Esophagus mucosa (tissue), 1 donor: ENCODE results near the gene CKAP2L. TPM values are rescaled to one million over a fixed set of nuclear protein-coding genes. Genes with fewer than 3 reads are reported as not detected.

Experiments used
- ATAC-seq: fragments of 200-7000 bp; cut with Tn5 transposase; one replicate; pipeline ENCODE4 v1.9.1; 2020
- total RNA-seq: library from RNA; stranded (reverse); gene quantifications from one replicate; pipeline ENCODE4 v1.2.4, GENCODE V29; 2023
- donor health status: DM: yes; HTN: yes; CAD: no.

CKAP2L gene
- total RNA-seq, 1 donor from 2014 or later, result 14.0 TPM

DNA sequence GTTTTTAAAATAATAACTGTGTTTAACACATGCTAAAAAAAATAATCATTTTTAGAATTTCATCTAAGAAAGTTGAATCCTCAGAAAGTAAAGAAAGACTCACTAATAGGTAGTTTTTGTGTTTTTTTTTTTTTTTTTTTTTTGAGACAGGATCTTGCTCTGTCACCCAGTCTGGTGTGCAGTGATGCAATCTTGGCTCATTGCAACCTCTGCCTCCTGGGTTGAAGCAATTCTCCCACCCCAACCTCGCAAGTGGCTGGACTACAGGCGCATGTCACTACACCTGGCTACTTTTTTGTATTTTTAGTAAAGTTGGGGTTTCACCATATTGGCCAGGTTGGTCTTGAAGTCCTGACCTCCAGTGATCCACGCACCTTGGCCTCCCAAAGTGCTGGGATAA is 7.1 kb downstream of the CKAP2L start:
- no peak for ATAC-seq

DNA sequence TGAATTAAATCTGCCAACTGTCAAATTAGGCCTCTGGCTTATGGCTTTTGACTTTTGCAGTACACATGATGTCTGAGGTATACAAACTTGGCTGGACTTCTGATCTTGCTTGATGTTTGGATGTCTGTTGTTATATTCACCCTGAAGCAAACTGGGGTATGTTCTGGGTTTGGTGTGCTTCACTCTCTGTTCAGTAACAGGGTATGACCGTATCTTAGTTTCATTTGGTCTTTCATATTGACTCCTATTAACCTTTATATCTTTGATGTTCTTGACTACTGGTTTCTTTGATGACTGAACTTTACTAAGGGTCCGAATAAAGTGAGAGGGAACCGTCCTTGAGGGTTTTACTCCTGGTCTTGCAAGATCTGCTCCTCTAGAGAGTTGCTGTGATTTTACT is 8.2 kb downstream of the CKAP2L start:
- no peak for ATAC-seq

DNA sequence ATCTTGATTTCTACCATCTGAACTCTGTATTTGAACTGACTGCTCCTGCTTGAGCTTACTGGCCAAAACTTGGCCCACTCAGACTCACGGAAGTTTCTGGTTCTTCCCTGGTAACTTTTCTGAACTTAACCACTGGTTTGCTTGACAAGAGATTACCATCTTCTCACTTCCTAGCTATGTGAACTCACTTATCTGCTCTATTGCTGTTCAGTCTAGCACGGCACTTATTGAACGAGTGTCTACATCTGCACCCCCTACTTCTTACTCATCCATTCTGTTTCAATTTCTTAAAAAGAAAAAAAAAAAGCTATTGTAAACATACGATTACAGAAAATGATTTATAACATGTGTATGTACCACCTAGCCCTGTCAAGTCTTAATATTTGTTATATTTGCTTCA is 9.0 kb downstream of the CKAP2L start:
- ATAC-seq, result no peak

DNA sequence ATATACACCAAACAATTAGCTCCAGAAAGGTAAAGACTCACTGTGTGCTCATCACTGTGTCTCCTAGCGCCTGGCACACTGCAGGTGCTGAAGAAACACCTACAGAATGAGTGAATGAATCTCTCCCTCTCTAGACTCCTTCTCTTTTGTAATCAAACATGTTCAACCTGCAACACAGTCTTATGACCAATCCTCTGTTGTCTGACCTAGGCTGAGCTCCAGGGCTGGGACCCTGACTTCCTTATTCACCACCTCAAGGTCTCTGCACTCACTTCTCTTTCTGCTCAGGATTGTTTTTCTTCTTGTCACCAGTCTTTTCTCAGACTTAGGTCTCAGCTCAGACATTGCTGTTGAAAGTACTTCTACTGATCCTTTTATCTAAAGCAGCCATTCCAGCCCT is 9.8 kb downstream of the CKAP2L start:
- ATAC-seq, result peak; percentile 54

DNA sequence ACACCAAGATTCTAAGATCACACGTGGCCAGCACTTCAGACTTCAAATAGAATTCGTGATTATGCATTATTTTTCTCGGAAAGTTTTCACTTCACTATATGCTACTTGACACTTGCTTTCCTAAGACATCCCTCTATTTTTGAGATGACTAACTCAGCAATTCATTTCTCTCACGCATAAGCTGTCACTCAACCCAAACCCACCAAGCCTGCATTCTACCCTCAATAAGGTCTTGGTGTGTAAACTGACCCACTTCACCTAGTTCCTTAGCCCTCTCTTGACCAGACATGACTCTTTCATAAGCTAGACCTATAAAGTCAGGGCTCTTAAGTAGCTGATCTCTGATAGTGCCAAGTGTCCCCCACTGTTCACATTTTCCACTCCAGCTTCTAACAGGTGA is 11.7 kb downstream of the CKAP2L start:
- ATAC-seq, result no peak

DNA sequence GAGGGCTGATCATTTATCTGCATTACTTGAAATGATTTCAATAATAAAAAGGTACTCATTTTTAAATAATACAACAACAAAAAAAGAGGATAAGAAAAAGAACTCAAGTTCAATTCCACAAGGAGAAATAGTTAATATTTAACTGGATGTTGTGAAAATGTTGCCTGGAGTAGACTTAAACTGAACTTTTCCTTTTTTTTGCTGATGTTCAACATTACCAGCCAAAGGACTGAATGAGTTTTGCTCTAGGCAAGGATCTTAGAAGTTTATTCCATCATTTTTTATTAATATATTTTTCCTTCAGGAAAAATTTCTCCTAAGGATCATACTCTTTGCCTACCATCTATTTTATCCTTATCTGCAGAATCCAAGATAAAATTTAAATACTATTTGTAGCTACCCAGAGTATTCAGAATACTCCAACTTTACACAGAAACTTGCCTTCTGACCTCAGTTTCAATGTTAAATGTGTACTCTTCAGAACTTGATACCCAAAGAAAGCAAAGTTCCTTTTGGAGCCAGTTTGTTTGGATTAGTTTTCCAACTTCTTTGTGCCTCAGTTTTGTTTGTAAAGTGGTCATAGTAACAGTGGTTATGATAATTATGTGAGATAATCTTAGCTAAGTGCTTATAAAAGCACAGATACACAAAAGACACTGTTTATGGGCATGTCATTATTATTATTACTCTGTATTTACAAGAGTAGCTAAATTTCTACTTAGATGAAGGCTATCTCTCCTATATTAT is 12.8 kb downstream of the CKAP2L start:
- ATAC-seq, result no peak

DNA sequence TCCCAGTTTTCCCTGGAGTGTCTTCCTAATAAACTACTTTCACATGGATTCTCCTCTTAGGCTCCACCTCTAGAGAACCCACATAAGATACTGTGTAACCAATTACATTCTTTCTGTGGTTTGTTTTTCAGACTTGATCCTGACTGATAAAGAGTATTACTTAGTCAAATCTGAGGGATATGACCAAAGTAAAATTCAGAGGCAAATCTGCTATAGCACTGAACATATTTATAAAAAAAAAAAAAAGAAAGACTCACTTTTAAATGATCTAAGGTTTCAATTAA is 13.9 kb downstream of the CKAP2L start:
- no peak for ATAC-seq

DNA sequence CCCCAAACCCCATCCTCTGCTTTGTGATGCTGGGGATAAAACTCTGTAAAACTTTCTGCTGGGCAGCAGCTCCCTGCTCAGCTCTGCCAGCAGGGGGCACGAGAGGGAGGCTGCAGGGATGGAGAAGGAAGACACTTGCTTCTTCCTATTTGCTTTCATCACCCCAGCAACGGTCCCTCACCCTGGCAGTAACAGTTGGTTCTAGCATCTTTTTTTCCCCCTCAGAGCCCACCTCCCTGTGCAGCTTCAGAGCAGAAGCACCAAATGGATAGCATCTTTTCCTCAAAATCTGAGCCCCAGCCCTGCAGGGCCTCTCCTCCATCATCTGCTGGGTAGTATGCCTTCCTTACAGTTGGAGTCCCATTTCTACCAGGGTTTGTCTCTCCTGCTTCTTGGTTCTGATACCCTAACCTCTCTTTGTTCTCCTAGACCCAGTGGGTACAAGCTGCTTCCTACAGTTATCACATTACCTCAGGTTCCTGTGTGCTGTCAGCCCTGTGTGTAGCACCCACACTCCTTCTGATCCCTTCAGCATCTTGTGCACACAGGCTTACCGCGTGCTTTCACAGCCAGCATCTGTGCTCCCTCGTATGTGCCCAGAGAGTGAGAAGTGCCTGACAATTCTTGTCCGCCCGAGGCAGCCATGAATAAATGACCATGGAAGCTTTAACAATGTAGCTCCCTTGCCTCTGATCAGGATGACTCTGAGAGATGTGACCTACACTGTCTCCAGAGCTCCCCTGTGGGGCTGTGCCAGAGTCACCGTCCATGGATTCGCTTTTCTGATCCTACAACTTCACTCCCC is 14.5 kb downstream of the CKAP2L start:
- peak; percentile 82 for ATAC-seq

DNA sequence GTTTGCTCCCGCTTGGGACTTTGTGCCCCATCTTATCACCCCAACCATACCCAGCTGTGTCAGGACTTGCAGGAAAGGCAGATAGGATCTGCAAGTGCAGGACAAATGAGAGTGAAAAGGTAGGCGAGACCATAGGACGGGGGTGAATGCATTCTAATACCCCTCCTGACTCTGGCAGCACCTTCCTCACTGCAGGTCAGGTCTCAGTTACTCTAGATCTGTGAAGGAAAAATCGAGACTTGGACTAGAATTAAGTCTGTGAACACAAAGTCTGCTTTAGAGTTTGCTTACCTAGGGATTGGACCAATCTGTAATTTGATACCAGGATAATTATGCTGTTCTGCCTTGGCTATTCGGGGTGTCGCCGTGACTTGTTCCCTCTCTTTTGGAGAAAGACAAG is 23.9 kb downstream of the CKAP2L start:
- no peak for ATAC-seq

DNA sequence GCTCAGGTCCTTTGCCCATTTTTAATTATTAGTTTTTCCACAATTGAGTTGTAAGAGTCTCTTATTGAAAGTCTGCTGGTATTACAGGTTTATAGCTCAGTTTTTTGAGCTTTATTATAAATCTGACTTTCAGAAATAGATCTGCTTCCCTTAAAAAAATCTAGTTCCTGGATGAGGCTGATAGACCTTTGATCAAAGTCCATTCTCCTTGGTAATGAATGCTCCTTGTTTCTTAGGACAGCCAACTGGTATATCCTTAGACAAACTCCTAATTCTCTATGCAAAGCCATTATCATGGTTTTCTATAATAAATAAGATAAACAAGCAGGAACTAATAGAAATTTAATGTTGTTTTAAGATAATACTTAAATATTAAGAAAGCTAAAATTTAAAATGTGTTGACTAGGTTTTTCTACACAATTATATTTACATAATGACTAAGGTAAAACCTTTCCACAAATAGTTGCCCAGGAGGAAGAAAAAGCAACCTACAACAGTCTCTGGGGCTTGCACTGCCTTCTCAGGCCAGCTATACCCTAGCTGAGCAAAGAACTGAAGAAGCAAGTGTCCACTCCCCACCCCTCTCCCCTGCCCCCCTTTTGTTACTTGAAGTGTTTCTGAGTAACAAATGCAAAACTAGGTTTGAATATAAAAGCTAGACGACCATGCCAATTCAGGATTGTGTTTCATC is 26.7 kb downstream of the CKAP2L start:
- ATAC-seq, result no peak

DNA sequence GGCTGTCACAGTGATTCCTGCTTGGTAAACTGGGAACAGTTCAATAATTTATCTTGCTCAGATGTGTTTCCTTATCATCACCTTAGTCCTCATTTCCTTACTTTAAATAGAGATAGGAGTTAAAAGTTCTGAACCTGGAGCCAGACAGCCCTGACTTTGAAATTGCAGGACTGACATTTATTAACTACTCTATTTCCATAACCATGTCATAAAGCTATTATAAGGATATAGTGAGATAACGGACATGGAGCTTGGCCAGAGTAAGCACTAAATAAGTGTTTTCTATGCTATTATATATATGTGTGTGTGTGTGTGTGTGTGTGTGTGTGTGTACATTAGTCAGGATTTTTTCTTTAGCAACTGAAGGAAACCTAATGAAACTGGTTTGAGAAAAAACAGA is 30.5 kb downstream of the CKAP2L start:
- ATAC-seq, result no peak

DNA sequence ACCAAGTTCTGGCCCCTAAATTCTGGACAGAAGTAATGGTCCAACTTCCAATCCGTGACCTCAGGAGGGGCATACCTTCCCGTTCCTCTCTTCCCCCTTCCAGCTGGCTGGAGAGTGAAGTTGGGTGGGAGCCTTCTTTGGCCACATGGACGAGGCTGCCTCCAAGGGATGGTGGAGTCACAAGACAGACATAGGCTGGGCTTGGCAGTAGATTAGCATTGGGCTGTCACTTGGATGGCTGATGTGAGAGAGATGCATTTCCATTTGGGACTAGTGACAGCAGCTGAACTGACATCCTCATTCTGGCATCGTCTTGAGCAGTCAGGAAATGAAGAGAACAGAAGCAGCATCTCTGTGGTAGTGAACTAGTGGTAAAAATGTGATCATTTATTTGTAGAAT is 31.0 kb downstream of the CKAP2L start:
- ATAC-seq, result no peak

DNA sequence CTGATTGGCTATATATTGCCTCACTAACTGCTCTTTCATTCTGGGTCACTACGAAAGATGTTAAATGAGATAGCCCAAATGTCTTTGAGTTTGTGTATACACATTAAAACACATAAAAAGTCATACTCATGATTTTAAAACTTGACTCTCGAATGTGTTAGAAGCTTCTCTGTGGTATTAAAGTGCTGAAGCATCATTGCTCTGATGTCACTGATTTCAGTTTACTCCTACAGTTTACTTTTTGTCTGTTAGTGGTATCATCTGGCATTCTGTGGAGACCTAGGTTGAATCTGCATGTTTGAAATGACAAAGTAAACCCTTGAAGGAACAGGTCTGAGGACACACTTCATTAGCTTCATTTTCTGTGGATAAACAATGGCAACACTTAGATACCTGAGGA is 32.9 kb downstream of the CKAP2L start:
- no peak for ATAC-seq

DNA sequence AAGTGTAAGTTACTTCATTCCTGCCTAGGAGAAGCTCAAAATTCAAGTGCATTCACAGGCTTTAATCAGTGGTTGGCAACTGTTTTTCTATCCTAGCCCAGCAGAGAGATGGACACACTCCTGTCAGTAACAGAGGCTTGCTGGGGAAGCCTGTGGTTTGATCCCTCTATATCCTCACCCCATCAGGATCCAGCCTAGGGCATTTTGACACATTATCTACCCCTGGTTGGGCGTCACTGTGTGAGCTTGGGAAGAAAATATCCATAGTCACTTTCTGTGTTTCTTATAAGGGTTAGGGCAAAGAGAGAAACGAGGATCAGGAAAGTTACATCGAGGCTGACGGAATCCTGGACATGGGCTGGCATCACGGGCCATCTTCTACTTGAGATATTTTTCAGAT is 33.6 kb downstream of the CKAP2L start:
- no peak for ATAC-seq

DNA sequence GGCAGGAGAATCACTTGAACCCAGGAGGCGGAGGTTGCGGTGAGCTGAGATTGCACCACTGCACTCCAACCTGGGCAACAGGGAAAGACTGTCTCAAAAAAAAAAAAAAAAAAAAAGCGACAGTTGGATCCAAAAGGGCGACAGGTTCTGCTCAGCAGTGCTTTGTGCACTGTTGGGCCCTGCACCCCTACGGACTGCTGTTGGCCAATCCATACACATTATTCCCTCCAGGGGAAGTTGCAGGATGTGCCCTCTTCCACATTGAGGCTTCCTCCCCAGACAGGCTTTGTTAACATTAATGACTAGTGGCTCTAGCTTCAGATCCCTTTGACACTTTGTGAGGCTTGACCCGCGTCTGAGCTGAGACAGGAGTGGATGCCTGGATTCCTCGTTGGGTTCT is 34.2 kb downstream of the CKAP2L start:
- no peak for ATAC-seq

DNA sequence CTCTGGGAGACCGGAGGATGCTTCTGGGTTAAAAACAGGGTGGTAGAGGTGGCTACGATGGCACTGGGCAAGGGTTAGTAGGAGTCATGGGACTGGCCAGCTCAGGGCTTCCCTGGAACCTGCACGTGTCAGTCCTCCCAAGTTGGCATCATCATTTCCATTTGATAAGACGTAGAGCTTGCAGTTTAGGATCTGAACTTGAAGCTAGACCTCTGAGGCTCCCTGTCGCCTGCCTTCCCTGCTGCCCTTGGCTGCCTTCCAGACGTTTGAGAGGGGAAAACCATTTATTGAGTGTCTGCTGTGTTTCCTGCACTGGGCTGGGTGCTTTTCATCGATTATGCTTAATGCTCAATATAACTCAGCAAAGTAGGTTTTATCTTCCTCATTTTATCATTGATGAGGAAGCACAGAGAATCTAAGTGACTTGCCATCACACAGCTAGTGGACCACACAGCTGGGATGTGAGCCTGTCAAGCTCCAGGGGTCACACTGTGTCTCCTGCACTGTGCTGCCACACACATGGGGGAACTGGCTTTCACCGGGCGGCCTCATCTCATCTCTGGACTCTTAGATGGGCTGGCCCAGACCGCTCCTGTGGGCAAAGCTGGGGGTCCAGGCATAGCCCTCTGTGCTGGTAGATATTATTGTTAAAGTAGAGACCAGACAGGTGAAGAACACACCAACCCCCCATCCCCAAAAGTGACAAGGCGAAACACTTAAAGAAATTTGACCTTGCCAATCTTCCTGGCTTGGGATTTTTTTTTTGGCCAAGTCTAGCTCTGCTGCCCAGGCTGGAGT is 35.8 kb downstream of the CKAP2L start:
- ATAC-seq, result no peak

DNA sequence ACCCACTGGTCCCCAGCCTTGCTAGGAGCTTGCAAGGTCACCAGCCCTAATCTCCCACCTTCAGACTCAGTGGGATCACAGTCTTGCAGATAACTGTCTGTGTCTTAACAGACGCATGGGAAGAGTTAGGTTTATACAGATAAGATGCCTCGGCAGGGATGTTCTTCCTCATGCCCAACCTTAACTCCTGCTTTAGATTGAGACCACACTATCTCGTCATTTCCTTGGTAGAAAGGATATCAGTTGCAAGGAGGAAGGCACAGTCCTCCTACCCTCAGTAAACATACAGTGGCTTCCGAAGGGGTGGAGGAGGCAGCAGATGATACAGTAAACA is 36.4 kb downstream of the CKAP2L start:
- no peak for ATAC-seq

DNA sequence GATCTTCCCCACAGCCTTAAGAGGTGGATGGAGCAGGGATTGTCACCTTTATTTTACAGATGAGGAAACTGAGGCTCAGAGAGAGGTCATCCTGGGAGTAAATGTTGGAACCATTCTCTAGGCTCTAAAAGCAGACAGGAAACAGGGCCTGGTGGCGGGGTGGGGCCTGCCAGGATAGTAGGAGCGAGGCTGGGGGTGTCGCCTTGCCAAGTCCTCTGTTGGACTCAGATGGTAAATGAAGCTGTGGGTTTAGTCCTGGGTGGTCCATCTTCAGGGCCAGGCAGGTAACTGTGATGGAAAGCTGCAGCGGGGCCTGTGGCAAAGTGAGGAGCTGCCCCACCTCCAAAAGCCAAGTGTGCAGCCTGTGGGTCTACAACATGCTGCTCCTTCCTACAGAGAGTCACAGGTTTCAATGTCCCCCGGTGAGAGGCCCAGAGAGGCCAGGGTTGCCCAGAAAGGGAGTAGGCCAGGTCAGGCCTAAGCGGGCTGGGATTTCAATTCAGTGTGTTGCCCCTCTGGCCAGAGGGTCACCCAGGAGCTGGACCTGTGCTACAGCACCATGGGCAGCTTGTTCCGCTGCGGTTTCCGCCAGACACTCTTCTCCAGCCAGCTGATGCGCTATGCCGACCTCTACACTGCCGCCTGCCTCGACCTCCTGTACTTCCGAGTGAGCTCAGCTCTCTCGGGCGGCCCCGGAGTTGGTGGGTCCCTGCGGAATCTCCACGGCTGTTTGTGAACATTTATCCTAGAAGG is 37.0 kb downstream of the CKAP2L start:
- ATAC-seq, result no peak

DNA sequence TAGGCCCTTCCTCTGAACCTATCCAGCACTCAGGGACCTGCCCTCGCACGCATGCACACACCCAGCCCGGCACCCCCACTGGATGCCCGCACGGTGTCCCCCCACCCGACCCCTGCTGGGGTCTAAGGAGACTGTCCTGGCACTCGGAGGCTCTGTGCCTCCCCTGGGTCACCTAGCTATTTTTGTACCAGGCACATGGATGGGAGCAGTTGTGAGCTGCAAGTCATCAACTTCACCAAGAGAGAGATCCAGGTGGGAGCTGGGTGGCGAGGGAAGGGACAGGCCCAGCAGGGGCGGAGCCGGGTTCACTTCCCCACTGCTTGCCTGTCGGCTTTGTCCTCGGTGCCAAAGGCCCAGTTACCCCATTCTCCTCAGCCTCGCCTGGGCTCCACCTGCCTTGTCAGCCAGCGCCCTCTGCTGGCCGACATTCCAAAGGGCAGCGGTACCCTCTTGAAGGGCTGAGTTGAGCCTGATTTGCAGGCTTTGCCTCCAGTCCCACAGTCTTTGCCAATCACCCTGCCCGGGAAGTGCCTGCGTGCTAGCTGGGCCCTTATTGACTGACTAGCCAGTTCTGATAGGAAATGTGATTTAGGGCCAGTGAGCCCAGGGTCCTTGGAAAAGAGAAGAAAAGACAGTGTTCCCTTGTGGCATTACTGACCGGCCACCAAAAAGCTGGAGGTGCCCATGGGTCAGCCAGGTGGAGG is 37.8 kb downstream of the CKAP2L start:
- peak; percentile 94 for ATAC-seq

DNA sequence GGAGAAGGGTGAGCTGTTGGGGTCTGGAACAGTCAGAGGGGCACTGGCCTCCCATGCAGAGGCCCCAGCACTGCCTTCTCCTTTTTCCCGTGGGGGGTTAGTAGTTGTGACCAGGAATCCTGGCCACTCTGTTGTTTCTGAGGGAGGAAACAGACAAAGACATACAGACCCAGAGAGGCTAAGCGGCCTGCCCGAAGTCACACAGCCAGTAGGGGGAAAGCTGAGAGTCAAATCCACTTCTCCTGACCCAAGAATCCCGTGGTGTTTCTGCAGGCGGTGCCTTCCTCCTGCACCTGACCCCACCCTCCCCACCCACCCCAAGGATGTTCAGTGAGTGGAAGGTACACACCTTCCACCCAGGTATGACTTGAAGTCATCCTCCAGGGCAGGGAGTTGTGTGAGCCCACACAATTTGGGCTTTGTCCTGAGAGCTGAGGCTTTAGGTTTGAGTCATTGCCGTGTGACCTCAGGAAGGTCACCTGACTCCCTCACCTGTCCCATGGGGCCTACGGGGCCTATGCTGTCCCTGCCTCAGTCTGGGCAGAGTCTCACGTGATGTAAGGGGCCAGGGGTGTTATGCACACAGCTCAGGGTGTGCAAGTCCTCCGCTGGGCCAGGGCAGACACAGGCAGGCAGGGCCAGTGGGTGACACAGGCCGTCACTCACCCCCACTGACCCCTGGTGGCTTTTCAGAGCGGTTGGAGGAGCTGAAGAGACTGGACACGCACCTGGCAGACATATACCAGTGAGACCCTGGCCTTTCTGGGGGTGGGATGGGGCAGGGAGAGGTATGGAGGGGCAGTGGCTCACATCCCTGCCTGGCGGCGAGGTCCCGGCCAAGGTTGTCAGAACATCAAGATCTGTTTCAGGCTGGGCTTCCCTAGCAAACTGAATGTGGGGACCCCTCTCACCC is 38.6 kb downstream of the CKAP2L start:
- ATAC-seq, result peak; percentile 50
